ENCODE measurements around the gene MAGI1.

DNA sequence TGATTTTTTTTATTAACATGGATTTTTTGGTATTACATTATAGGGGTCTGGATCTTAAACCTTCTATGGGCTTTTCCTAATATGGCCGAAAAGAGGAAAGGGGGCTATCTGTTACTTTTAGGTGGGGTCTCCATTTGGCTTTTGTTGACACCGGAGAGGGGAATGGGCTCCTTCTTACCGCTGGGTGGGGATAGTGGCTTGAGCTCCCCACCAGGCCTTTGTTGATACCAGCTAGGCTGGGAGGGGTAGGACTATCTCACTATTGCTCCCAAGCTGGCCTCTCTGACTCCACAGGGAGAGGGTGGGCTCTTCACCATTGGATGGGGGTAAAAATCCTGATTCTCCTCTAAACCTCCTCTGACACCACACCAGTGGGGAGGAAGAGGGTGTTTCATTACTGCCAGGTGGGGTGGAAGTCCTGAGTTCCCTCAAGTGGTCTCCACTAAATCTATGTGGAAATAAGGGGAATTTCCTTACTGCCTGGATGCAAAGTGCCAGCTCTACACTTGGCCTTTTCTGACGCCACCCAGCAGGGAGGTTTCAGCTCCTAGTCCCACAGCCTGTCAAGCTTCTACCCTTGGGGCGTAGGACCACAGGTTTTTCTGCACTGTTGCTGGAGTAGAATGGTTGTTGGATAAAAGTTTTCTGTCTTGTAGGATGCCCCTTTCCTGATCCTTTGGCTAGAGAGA is 572.3 kb downstream of the MAGI1 start:
- TF ChIP-seq, protein P1, sequence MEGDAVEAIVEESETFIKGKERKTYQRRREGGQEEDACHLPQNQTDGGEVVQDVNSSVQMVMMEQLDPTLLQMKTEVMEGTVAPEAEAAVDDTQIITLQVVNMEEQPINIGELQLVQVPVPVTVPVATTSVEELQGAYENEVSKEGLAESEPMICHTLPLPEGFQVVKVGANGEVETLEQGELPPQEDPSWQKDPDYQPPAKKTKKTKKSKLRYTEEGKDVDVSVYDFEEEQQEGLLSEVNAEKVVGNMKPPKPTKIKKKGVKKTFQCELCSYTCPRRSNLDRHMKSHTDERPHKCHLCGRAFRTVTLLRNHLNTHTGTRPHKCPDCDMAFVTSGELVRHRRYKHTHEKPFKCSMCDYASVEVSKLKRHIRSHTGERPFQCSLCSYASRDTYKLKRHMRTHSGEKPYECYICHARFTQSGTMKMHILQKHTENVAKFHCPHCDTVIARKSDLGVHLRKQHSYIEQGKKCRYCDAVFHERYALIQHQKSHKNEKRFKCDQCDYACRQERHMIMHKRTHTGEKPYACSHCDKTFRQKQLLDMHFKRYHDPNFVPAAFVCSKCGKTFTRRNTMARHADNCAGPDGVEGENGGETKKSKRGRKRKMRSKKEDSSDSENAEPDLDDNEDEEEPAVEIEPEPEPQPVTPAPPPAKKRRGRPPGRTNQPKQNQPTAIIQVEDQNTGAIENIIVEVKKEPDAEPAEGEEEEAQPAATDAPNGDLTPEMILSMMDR (IDR thresholded peaks at IDR 0.05), result no peak
- no peak for TF ChIP-seq POLR2A (IDR thresholded peaks at IDR 0.05)

Measured in vagina (tissue), 2 donors.